Adrenal gland (tissue), 5 donors: ENCODE results near the gene CLCA4.

Experiments used
- CTCF ChIP-seq, 6 experiments: fragments of 450-650 bp in 4 of 6; fragments of 200-600 bp in 2 of 6; sonication (generic) in 1 of 6; IDR thresholded peaks; 1 replicate in 5 of 6; 2 replicates in 1 of 6; pipeline versions ENCODE4 v1.5.1 to v1.8.0; 2016 to 2021; ENCODE audit warnings: antibody characterized with exemption in 6 of 6, mild to moderate bottlenecking in 2 of 6, moderate library complexity in 1 of 6
- POLR2A ChIP-seq, 2 donors: fragments of 450-650 bp; IDR thresholded peaks; one replicate each; pipeline ENCODE4 v1.6.1; 2017; ENCODE audit warnings: antibody characterized with exemption in 2 of 2, mild to moderate bottlenecking in 2 of 2, moderate library complexity in 1 of 2
- donor health status: DM: no; HTN: no; CAD: no.

- TF ChIP-seq CTCF (IDR thresholded peaks at IDR 0.05) (no peak), POLR2A (IDR thresholded peaks at IDR 0.05) (no peak)
Observed at GRCh38 chr1:86541859-86542258, 5.0 kb upstream of the CLCA4 start.
